GM12878 (cell line): Measurements from ENCODE around the gene COL21A1. TPM values are rescaled to one million over a fixed set of nuclear protein-coding genes. Genes with fewer than 3 reads are reported as not detected.

ENCODE experiments used
- ATAC-seq: fragments of 200-7000 bp; cut with Tn5 transposase; 3 replicates; pipeline ENCODE4 v1.9.1; 2020; ENCODE audit warnings: mild to moderate bottlenecking, moderate library complexity
- BruUV-seq: library from RNA; stranded (reverse); fragments of 400-500 nt; replicated peaks from 2 replicates; lab custom pipeline; 2021; lab: Mats Ljungman, UMichigan
- CTCF ChIA-PET: fragments of 300-600 bp; sonication (Branson Sonifier 250); formaldehyde crosslinking; extraction: SDS; loops from one replicate; lab custom pipeline; 2021; ENCODE audit warnings: inconsistent platforms; lab: Yijun Ruan, JAX
- POLR2A ChIA-PET: fragments of 350-600 bp; formaldehyde crosslinking; extraction: SDS; loops from one replicate; lab custom pipeline; 2021; ENCODE audit warnings: inconsistent platforms; lab: Charles Lee
- RAD21 ChIA-PET: fragments of 300-600 bp; sonication (Branson Sonifier 250); formaldehyde crosslinking; loops from one replicate; lab custom pipeline; 2023; ENCODE audit warnings: antibody characterized with exemption; ENCODE audit not compliant: unreplicated experiment; lab: Charles Lee
- SMC1A ChIA-PET: fragments of 300-600 bp; sonication (Branson Sonifier 250); formaldehyde crosslinking; loops from one replicate; lab custom pipeline; 2023; ENCODE audit not compliant: unreplicated experiment, uncharacterized antibody; lab: Charles Lee
- DNase-seq: peaks from one replicate; pipeline ENCODE4 v3.0.0-alpha.2; 2011; ENCODE audit warnings: low read depth, low spot score
- FAIRE-seq: peaks from 3 replicates; lab custom pipeline; 2011; peaks lifted over from hg19 to GRCh38; lab: Jason Lieb, UNC
- H2AFZ ChIP-seq: 2 replicates; pipeline ENCODE4 v1.6.0; 2011; ENCODE audit warnings: low read depth, low read length, control low read depth; ENCODE audit not compliant: control insufficient read depth
- H3K27ac ChIP-seq: 2 replicates; pipeline ENCODE4 v1.5.1; 2011; ENCODE audit warnings: control low read depth; ENCODE audit not compliant: control insufficient read depth, insufficient read depth
- H3K27me3 ChIP-seq, 2 experiments: replicated peaks in 1 of 2; 2 replicates each; pipeline versions ENCODE4 v1.6.0 to v1.6.1; 2011; ENCODE audit warnings: low read length in 1 of 2; ENCODE audit not compliant: control insufficient read depth in 2 of 2, insufficient read depth in 2 of 2
- H3K36me3 ChIP-seq, 2 experiments: 2 replicates each; pipeline ENCODE4 v1.5.1; 2011; ENCODE audit warnings: low read length in 1 of 2; ENCODE audit not compliant: control insufficient read depth in 2 of 2, insufficient read depth in 2 of 2
- H3K4me1 ChIP-seq: 2 replicates; pipeline ENCODE4 v1.6.1; 2011; ENCODE audit warnings: mild to moderate bottlenecking, low read length, moderate library complexity, mixed read lengths; ENCODE audit not compliant: control insufficient read depth, insufficient read depth
- H3K4me2 ChIP-seq: 2 replicates; pipeline ENCODE4 v1.6.0; 2011; ENCODE audit warnings: control low read depth; ENCODE audit not compliant: control insufficient read depth, insufficient read depth
- H3K4me3 ChIP-seq: fragments of 200-600 bp; sonication (generic); 2 replicates; pipeline ENCODE4 v1.5.1; 2016
- H3K79me2 ChIP-seq: 2 replicates; pipeline ENCODE4 v1.6.0; 2011; ENCODE audit warnings: low read length; ENCODE audit not compliant: control insufficient read depth, insufficient read depth
- H3K9ac ChIP-seq: 2 replicates; pipeline ENCODE4 v1.8.0; 2011; ENCODE audit warnings: low read length, control low read depth, mixed read lengths; ENCODE audit not compliant: control insufficient read depth, insufficient read depth
- H3K9me3 ChIP-seq: replicated peaks from 3 replicates; pipeline ENCODE4 v1.5.1; 2011; ENCODE audit warnings: mild to moderate bottlenecking, low read length; ENCODE audit not compliant: control insufficient read depth, insufficient read depth
- H4K20me1 ChIP-seq: 2 replicates; pipeline ENCODE4 v1.6.0; 2011; ENCODE audit not compliant: control insufficient read depth, insufficient read depth
- CBX5 ChIP-seq: sonication (generic); IDR thresholded peaks from 2 replicates; pipeline ENCODE4 v1.6.1; 2016; ENCODE audit warnings: low read depth, moderate library complexity, mild to moderate bottlenecking, inconsistent platforms
- CEBPB ChIP-seq, 2 experiments: fragments of 150-350 bp in 1 of 2; IDR thresholded peaks; 2 replicates each; pipeline ENCODE4 v1.6.1; 2012 to 2014; ENCODE audit warnings: low read depth in 2 of 2, low read length in 2 of 2, borderline replicate concordance in 1 of 2, inconsistent platforms in 1 of 2
- E2F4 ChIP-seq: IDR thresholded peaks from 2 replicates; pipeline ENCODE4 v1.6.1; 2012; ENCODE audit warnings: low read depth, low read length, improper control_type of control experiment
- EP300 ChIP-seq, 2 experiments: fragments of 150-350 bp in 1 of 2; IDR thresholded peaks; 2 replicates each; pipeline ENCODE4 v1.6.1; 2011 to 2012; ENCODE audit warnings: low read depth in 2 of 2, low read length in 2 of 2, borderline replicate concordance in 1 of 2, improper control_type of control experiment in 1 of 2, inconsistent platforms in 1 of 2; ENCODE audit not compliant: control insufficient read depth in 1 of 2
- NFYB ChIP-seq: IDR thresholded peaks from 2 replicates; pipeline ENCODE4 v1.6.1; 2011; ENCODE audit warnings: low read depth, mild to moderate bottlenecking, low read length, improper control_type of control experiment, moderate library complexity; ENCODE audit not compliant: insufficient read depth
- SREBF2 ChIP-seq: IDR thresholded peaks from 2 replicates; pipeline ENCODE4 v1.6.1; 2012; ENCODE audit warnings: mild to moderate bottlenecking, low read length
- TARDBP ChIP-seq: IDR thresholded peaks from 2 replicates; pipeline ENCODE4 v1.6.1; 2016; ENCODE audit warnings: borderline replicate concordance
- ZBED1 ChIP-seq: IDR thresholded peaks from 2 replicates; pipeline ENCODE4 v1.6.1; 2016; ENCODE audit warnings: borderline replicate concordance
- WGBS: methylation state at CpG from one replicate; pipeline ENCODE4 v1.1.6; 2016; ENCODE audit warnings: low lambda C conversion rate; ENCODE audit not compliant: insufficient replicate concordance, insufficient coverage; ENCODE audit errors: missing lambda C conversion rate; 5-methylcytosine and 5-hydroxymethylcytosine counted together
- in situ Hi-C: fragments of 300-500 bp; cut with MboI; formaldehyde crosslinking; loops from 9 replicates; pipeline ENCODE4 v1.14.3; 2018; ENCODE audit warnings: mixed read lengths
- intact Hi-C: fragments of 100-400 bp; cut with micrococcal nuclease; formaldehyde crosslinking; loops from one replicate; pipeline ENCODE4 v1.14.2; 2022; ENCODE audit not compliant: unreplicated experiment
- polyA plus RNA-seq, 11 experiments: library from polyadenylated mRNA; depleted of rRNA in 4 of 11; unstranded in 6 of 11; stranded (reverse) in 5 of 11; fragments of >200 nt; fragmentation: Nextera tagmentation in 4 of 11; fragmentation: Illumina TruSeq in 1 of 11; extraction: Ambion mirVana in 4 of 11; extraction: Trizol in 1 of 11; gene quantifications; 1 replicate in 1 of 11; 2 replicates in 10 of 11; pipeline versions ENCODE4 v1.2.1 to v1.2.3, GENCODE V29; 2011 to 2016; ENCODE audit warnings: inconsistent platforms in 2 of 11, missing spikeins in 2 of 11, low read depth in 1 of 11
- total RNA-seq, 4 experiments: library from RNA; depleted of rRNA in 3 of 4; stranded (reverse); fragments of >200 nt in 3 of 4; fragmentation: Illumina TruSeq in 1 of 4; extraction: Trizol in 1 of 4; gene quantifications; 2 replicates each; pipeline versions ENCODE4 v1.2.1 to v1.2.3, GENCODE V29; 2013 to 2021
- TF ChIP-seq, protein P1 (sequence below): fragments of 450-650 bp; IDR thresholded peaks from 2 replicates; pipeline ENCODE4 v1.6.1; 2016; ENCODE audit warnings: mild to moderate bottlenecking
- TF ChIP-seq, protein P2 (sequence below): IDR thresholded peaks from 2 replicates; pipeline ENCODE4 v1.6.1; 2011; ENCODE audit warnings: mild to moderate bottlenecking, low read depth, low read length, moderate library complexity; ENCODE audit not compliant: insufficient replicate concordance

COL21A1 gene
- total and polyA plus RNA-seq, 10 of the 15 experiments (the other 5 are each of a cell fraction or from before 2014, with no cell fraction given), result 0.10 TPM; not detected in 9

GRCh38 chr6:56172144-56172543 lies 75.2 kb downstream of the COL21A1 start:
- no peak overlapping the region for H3K27ac ChIP-seq
- ChIA-PET RAD21 (no interaction called here), SMC1A (no interaction called here), CTCF (no interaction called here), POLR2A (no interaction called here)
- in situ Hi-C loops (no loop called here), intact Hi-C loops (no loop called here)
- H3K36me3 ChIP-seq, result no peaks in the 10 kb centered on the region
- WGBS, result 22% methylated on average over 2 of the region's 2 CpGs
- peak; percentile 95; the same call in 1 of the 2 replicates for TF ChIP-seq CBX5
- TF ChIP-seq, protein P1, sequence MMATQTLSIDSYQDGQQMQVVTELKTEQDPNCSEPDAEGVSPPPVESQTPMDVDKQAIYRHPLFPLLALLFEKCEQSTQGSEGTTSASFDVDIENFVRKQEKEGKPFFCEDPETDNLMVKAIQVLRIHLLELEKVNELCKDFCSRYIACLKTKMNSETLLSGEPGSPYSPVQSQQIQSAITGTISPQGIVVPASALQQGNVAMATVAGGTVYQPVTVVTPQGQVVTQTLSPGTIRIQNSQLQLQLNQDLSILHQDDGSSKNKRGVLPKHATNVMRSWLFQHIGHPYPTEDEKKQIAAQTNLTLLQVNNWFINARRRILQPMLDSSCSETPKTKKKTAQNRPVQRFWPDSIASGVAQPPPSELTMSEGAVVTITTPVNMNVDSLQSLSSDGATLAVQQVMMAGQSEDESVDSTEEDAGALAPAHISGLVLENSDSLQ, result no peak
- no peaks in the 10 kb centered on the region for H3K27me3 ChIP-seq
- H3K9me3 ChIP-seq, result no peaks in the 10 kb centered on the region
- FAIRE-seq (no peak), DNase-seq (no peak), ATAC-seq (no peak)
- no peaks in the 10 kb centered on the region for H3K4me1 ChIP-seq
- H3K79me2 ChIP-seq, result no peaks in the 10 kb centered on the region
- no peak overlapping the region for H3K9ac ChIP-seq
- H4K20me1 ChIP-seq, result no peaks in the 10 kb centered on the region
- no TSS peak for BruUV-seq
- no peak overlapping the region for H3K4me2 ChIP-seq
- H3K4me3 ChIP-seq, result no peak overlapping the region
- H2AFZ ChIP-seq, result no peak overlapping the region

DNA sequence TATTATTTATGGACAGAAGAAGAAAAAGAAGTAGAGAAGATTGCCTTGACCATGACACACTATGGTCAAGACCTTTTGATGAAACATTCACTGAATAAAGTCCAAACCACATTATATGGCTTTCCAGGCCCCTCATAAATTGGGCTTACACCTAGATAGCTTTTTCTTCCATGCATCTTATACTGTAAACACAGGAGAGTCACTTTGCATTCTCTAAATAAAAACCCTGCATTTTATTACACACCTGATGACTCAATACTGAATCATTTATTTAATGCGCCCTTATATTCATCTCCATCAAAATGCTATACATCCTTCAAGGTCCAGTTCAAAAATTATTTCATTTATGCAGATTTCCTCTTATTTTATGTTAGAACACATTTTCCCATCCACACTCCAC lies 78.0 kb downstream of the COL21A1 start:
- 100% methylated on average over 1 of the region's 1 CpG for WGBS
- intact Hi-C loops, result no loop called here
- Histone ChIP-seq H4K20me1 (no peaks in the 10 kb centered on the region), H3K4me1 (no peaks in the 10 kb centered on the region), H3K27me3 (no peaks in the 10 kb centered on the region), H3K4me3 (no peak overlapping the region), H2AFZ (no peak overlapping the region), H3K4me2 (no peak overlapping the region), H3K9me3 (no peaks in the 10 kb centered on the region), H3K79me2 (no peaks in the 10 kb centered on the region), H3K27ac (no peak overlapping the region), H3K36me3 (no peaks in the 10 kb centered on the region), H3K9ac (no peak overlapping the region)
- in situ Hi-C loops, result no loop called here
- ChIA-PET SMC1A (no interaction called here), CTCF (no interaction called here), RAD21 (no interaction called here), POLR2A (no interaction called here)
- no peak for ATAC-seq
- no peak for FAIRE-seq
- no TSS peak for BruUV-seq
- no peak for DNase-seq
- TF ChIP-seq NFYB (no peak), TARDBP (no peak), ZBED1 (no peak), E2F4 (no peak), SREBF2 (no peak), CEBPB (IDR thresholded peaks at IDR 0.05; ENCODE audit: borderline replicate concordance in 1 of 2, low read depth in 2 of 2, low read length in 2 of 2) (no peak), EP300 (IDR thresholded peaks at IDR 0.05; ENCODE audit: borderline replicate concordance in 1 of 2, control insufficient read depth in 1 of 2, low read depth in 2 of 2, low read length in 2 of 2) (no peak)
- TF ChIP-seq, protein P2, sequence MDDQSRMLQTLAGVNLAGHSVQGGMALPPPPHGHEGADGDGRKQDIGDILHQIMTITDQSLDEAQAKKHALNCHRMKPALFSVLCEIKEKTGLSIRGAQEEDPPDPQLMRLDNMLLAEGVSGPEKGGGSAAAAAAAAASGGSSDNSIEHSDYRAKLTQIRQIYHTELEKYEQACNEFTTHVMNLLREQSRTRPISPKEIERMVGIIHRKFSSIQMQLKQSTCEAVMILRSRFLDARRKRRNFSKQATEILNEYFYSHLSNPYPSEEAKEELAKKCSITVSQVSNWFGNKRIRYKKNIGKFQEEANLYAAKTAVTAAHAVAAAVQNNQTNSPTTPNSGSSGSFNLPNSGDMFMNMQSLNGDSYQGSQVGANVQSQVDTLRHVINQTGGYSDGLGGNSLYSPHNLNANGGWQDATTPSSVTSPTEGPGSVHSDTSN, result no peak
